ENCODE data around the gene CHTF18.

CHTF18 gene

GRCh38 chr16:760545-761343 is 27.7 kb upstream of the CHTF18 start, which contains the start of gene MSLN:
MSLN (plus strand) TSS chr16:760734; CDS start chr16:762681, 1,947 bp downstream.
- no peak for DNase-seq (ENCODE audit: low read depth, low spot score)
- no peaks in the 10 kb centered on the region; the same call in 1 of the 2 replicates for H3K36me3 ChIP-seq (ENCODE audit: control insufficient read depth, insufficient read depth, low read length)
- H3K9me3 ChIP-seq (ENCODE audit: control insufficient read depth, insufficient read depth, low read length) = no peaks in the 10 kb centered on the region
- no peak within 1 kb of the TSS for H3K27ac ChIP-seq (ENCODE audit: low read length)
- no peaks in the 10 kb centered on the region; the same call in 1 of the 2 replicates for H3K4me1 ChIP-seq (ENCODE audit: control insufficient read depth, insufficient read depth, low read length)
- H3K27me3 ChIP-seq (ENCODE audit: control insufficient read depth, insufficient read depth, low read length) = no peaks in the 10 kb centered on the region
- WGBS (ENCODE audit: insufficient coverage, insufficient read length) = no CpG with 5 or more reads among the region's 37 CpGs
- no peak within 1 kb of the TSS for H3K4me3 ChIP-seq (ENCODE audit: low read length)

GRCh38 chr16:761625-762513 is 26.6 kb upstream of the CHTF18 start:
- no peak for DNase-seq (ENCODE audit: low read depth, low spot score)
- H3K27ac ChIP-seq (ENCODE audit: low read length) = no peak overlapping the region
- WGBS (ENCODE audit: insufficient coverage, insufficient read length) = no CpG with 5 or more reads among the region's 22 CpGs

GRCh38 chr16:762595-763268 is 25.7 kb upstream of the CHTF18 start:
- no peaks in the 10 kb centered on the region for H3K9me3 ChIP-seq (ENCODE audit: control insufficient read depth, insufficient read depth, low read length)
- DNase-seq (ENCODE audit: low read depth, low spot score) = no peak
- no peaks in the 10 kb centered on the region for H3K27me3 ChIP-seq (ENCODE audit: control insufficient read depth, insufficient read depth, low read length)
- no peaks in the 10 kb centered on the region; the same call in 1 of the 2 replicates for H3K36me3 ChIP-seq (ENCODE audit: control insufficient read depth, insufficient read depth, low read length)
- no peaks in the 10 kb centered on the region; the same call in 1 of the 2 replicates for H3K4me1 ChIP-seq (ENCODE audit: control insufficient read depth, insufficient read depth, low read length)
- WGBS (ENCODE audit: insufficient coverage, insufficient read length) = no CpG with 5 or more reads among the region's 17 CpGs
- H3K4me3 ChIP-seq (ENCODE audit: low read length) = no peak overlapping the region
- H3K27ac ChIP-seq (ENCODE audit: low read length) = no peak overlapping the region

More at GRCh38 chr16:761625-762513, 26.6 kb upstream of the CHTF18 start:
- Histone ChIP-seq H3K4me1 (ENCODE audit: control insufficient read depth, insufficient read depth, low read length) (no peaks in the 10 kb centered on the region; the same call in 1 of the 2 replicates), H3K4me3 (ENCODE audit: low read length) (no peak overlapping the region), H3K36me3 (ENCODE audit: control insufficient read depth, insufficient read depth, low read length) (no peaks in the 10 kb centered on the region; the same call in 1 of the 2 replicates), H3K9me3 (ENCODE audit: control insufficient read depth, insufficient read depth, low read length) (no peaks in the 10 kb centered on the region), H3K27me3 (ENCODE audit: control insufficient read depth, insufficient read depth, low read length) (no peaks in the 10 kb centered on the region)

GRCh38 chr16:763369-764183 is 24.8 kb upstream of the CHTF18 start:
- no CpG with 5 or more reads among the region's 21 CpGs for WGBS (ENCODE audit: insufficient coverage, insufficient read length)
- no peak overlapping the region for H3K4me3 ChIP-seq (ENCODE audit: low read length)
- H3K4me1 ChIP-seq (ENCODE audit: control insufficient read depth, insufficient read depth, low read length) = no peaks in the 10 kb centered on the region; the same call in 1 of the 2 replicates
- H3K27ac ChIP-seq (ENCODE audit: low read length) = no peak overlapping the region
- no peak for DNase-seq (ENCODE audit: low read depth, low spot score)
- H3K27me3 ChIP-seq (ENCODE audit: control insufficient read depth, insufficient read depth, low read length) = no peaks in the 10 kb centered on the region
- H3K9me3 ChIP-seq (ENCODE audit: control insufficient read depth, insufficient read depth, low read length) = no peaks in the 10 kb centered on the region
- H3K36me3 ChIP-seq (ENCODE audit: control insufficient read depth, insufficient read depth, low read length) = no peaks in the 10 kb centered on the region; the same call in 1 of the 2 replicates

- WGBS (ENCODE audit: insufficient coverage, insufficient read length) = no CpG with 5 or more reads among the region's 20 CpGs
- Histone ChIP-seq H3K27me3 (ENCODE audit: control insufficient read depth, insufficient read depth, low read length) (no peaks in the 10 kb centered on the region), H3K9me3 (ENCODE audit: control insufficient read depth, insufficient read depth, low read length) (no peaks in the 10 kb centered on the region), H3K36me3 (ENCODE audit: control insufficient read depth, insufficient read depth, low read length) (no peaks in the 10 kb centered on the region; the same call in 1 of the 2 replicates), H3K4me1 (ENCODE audit: control insufficient read depth, insufficient read depth, low read length) (no peaks in the 10 kb centered on the region; the same call in 1 of the 2 replicates), H3K27ac (ENCODE audit: low read length) (no peak overlapping the region), H3K4me3 (ENCODE audit: low read length) (no peak overlapping the region)
- no peak for DNase-seq (ENCODE audit: low read depth, low spot score)
Measured at GRCh38 chr16:764184-764750, 24.2 kb upstream of the CHTF18 start.

- Histone ChIP-seq H3K27me3 (ENCODE audit: control insufficient read depth, insufficient read depth, low read length) (no peaks in the 10 kb centered on the region), H3K4me1 (ENCODE audit: control insufficient read depth, insufficient read depth, low read length) (no peaks in the 10 kb centered on the region; the same call in 1 of the 2 replicates), H3K27ac (ENCODE audit: low read length) (no peak overlapping the region), H3K9me3 (ENCODE audit: control insufficient read depth, insufficient read depth, low read length) (no peaks in the 10 kb centered on the region), H3K4me3 (ENCODE audit: low read length) (no peak overlapping the region), H3K36me3 (ENCODE audit: control insufficient read depth, insufficient read depth, low read length) (no peaks in the 10 kb centered on the region; the same call in 1 of the 2 replicates)
- DNase-seq (ENCODE audit: low read depth, low spot score) = no peak
- WGBS (ENCODE audit: insufficient coverage, insufficient read length) = no CpG with 5 or more reads among the region's 38 CpGs
Measured at GRCh38 chr16:764848-765487, 23.5 kb upstream of the CHTF18 start.

GRCh38 chr16:765488-765865 is 22.9 kb upstream of the CHTF18 start:
- H3K9me3 ChIP-seq (ENCODE audit: control insufficient read depth, insufficient read depth, low read length) = no peaks in the 10 kb centered on the region
- no CpG with 5 or more reads among the region's 29 CpGs for WGBS (ENCODE audit: insufficient coverage, insufficient read length)
- H3K4me1 ChIP-seq (ENCODE audit: control insufficient read depth, insufficient read depth, low read length) = no peaks in the 10 kb centered on the region; the same call in 1 of the 2 replicates

GRCh38 chr16:766008-766819 is 22.2 kb upstream of the CHTF18 start:
- Histone ChIP-seq H3K4me1 (ENCODE audit: control insufficient read depth, insufficient read depth, low read length) (no peaks in the 10 kb centered on the region; the same call in 1 of the 2 replicates), H3K27ac (ENCODE audit: low read length) (no peak overlapping the region), H3K4me3 (ENCODE audit: low read length) (no peak overlapping the region), H3K27me3 (ENCODE audit: control insufficient read depth, insufficient read depth, low read length) (no peaks in the 10 kb centered on the region), H3K9me3 (ENCODE audit: control insufficient read depth, insufficient read depth, low read length) (no peaks in the 10 kb centered on the region), H3K36me3 (ENCODE audit: control insufficient read depth, insufficient read depth, low read length) (no peaks in the 10 kb centered on the region)
- WGBS (ENCODE audit: insufficient coverage, insufficient read length) = no CpG with 5 or more reads among the region's 29 CpGs
- DNase-seq (ENCODE audit: low read depth, low spot score) = no peak

More at GRCh38 chr16:765488-765865, 22.9 kb upstream of the CHTF18 start:
- no peak for DNase-seq (ENCODE audit: low read depth, low spot score)
- no peak overlapping the region for H3K4me3 ChIP-seq (ENCODE audit: low read length)
- no peak overlapping the region for H3K27ac ChIP-seq (ENCODE audit: low read length)
- H3K27me3 ChIP-seq (ENCODE audit: control insufficient read depth, insufficient read depth, low read length) = no peaks in the 10 kb centered on the region
- H3K36me3 ChIP-seq (ENCODE audit: control insufficient read depth, insufficient read depth, low read length) = no peaks in the 10 kb centered on the region; the same call in 1 of the 2 replicates
